AG04449 (cell line): ENCODE data around the gene MAX.
"Not testable (repeated sequence)": the region's sequence is repeated elsewhere in the genome, so short reads cannot be mapped to it uniquely, and the experiment has no call there.

Experiments used
- CTCF ChIA-PET: fragments of 350-600 bp; formaldehyde crosslinking; extraction: SDS; loops from one replicate; lab custom pipeline; 2021; ENCODE audit warnings: antibody characterized with exemption; lab: Yijun Ruan, JAX
- POLR2A ChIA-PET: fragments of 400-600, 350-600 bp; formaldehyde crosslinking; extraction: SDS; loops from one replicate; lab custom pipeline; 2020; ENCODE audit warnings: antibody characterized with exemption, inconsistent platforms; lab: Yijun Ruan, JAX
- DNase-seq: peaks from one replicate; pipeline ENCODE4 v3.0.0-alpha.2; 2010; ENCODE audit warnings: low read depth, low spot score
- H3K4me3 ChIP-seq: 2 replicates; pipeline ENCODE4 v1.5.1; 2011; ENCODE audit warnings: low read depth, mild to moderate bottlenecking, control low read depth, low read length
- TF ChIP-seq, protein P1 (sequence below): IDR thresholded peaks from one replicate; pipeline ENCODE4 v1.5.1; 2011; ENCODE audit warnings: mild to moderate bottlenecking, moderate library complexity, low read length, control low read depth, inconsistent platforms; ENCODE audit not compliant: insufficient read depth; ENCODE audit errors: missing control alignments

Gene MAX

DNA sequence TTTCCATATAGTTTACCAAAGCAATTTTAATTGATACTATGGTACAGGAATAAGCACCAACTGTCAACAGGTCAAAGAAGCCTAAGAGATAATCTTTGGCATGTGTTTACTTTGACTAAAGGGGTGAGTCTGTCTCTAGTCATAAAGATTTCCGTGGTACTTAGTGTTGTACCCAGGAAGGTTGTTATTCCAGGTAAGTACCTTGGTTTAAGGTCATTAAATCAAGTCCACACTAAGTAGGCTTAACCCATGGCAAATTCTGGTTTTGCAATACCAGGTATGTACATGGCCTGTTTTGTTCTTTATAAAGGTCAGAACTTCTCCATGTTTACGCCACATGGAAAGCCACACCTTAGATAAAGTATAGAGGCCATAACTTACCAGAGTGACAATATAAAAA, 10.0 kb downstream of the MAX start:
- TF ChIP-seq, protein P1, sequence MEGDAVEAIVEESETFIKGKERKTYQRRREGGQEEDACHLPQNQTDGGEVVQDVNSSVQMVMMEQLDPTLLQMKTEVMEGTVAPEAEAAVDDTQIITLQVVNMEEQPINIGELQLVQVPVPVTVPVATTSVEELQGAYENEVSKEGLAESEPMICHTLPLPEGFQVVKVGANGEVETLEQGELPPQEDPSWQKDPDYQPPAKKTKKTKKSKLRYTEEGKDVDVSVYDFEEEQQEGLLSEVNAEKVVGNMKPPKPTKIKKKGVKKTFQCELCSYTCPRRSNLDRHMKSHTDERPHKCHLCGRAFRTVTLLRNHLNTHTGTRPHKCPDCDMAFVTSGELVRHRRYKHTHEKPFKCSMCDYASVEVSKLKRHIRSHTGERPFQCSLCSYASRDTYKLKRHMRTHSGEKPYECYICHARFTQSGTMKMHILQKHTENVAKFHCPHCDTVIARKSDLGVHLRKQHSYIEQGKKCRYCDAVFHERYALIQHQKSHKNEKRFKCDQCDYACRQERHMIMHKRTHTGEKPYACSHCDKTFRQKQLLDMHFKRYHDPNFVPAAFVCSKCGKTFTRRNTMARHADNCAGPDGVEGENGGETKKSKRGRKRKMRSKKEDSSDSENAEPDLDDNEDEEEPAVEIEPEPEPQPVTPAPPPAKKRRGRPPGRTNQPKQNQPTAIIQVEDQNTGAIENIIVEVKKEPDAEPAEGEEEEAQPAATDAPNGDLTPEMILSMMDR: no peak
- ChIA-PET CTCF (interaction anchor here (1.2 kb wide), 1 partner anchor 10 kb away, joined by 4 read pairs; the partner anchor contains the start of gene MAX), POLR2A (no interaction called here)
- no peak for DNase-seq
- no peak overlapping the region for H3K4me3 ChIP-seq

DNA sequence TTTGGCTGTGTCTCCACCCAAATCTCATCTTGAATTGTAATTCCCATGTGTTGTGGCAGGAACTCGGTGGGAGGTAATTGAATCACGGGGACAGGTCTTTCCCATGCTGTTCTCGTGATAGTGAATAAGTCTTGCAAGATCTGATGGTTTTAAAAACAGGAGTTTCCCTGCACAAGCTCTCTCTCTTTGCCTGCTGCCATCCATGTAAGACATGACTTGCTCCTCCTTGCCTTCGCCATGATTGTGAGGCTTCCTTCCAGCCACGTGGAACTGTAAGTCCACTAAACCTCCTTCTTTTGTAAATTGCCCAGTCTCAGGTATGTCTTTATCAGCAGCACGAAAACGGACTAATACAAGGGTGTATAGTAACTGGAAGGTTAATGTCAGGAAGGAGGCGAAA, 14.5 kb downstream of the MAX start:
- POLR2A ChIA-PET, DNase-seq, CTCF ChIA-PET, H3K4me3 ChIP-seq: not testable (repeated sequence)

DNA sequence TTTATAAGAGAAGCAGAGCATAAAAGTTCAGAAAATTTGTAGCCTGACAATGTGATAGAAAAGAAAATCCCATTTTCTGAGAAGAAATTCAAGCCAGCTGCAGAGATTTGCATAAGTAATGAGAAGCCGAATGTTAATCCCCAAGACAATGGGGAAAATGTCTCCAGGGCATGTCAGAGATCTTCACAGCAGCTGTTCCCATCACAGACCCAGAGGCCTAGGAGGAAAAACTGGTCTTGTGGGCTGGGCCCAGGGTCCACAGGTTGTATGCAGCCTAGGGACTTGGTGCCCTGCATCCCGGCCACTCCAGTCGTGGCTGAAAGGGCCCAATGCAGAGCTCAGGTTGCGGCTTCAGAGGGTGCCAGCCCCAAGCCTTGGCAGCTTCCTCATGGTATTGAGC, 15.6 kb downstream of the MAX start:
- H3K4me3 ChIP-seq, CTCF ChIA-PET, DNase-seq: not testable (repeated sequence)
- POLR2A ChIA-PET: interaction anchor here (0.6 kb wide), 1 partner anchor 38 kb away, joined by 5 read pairs; no protein-coding TSS in a partner anchor

DNA sequence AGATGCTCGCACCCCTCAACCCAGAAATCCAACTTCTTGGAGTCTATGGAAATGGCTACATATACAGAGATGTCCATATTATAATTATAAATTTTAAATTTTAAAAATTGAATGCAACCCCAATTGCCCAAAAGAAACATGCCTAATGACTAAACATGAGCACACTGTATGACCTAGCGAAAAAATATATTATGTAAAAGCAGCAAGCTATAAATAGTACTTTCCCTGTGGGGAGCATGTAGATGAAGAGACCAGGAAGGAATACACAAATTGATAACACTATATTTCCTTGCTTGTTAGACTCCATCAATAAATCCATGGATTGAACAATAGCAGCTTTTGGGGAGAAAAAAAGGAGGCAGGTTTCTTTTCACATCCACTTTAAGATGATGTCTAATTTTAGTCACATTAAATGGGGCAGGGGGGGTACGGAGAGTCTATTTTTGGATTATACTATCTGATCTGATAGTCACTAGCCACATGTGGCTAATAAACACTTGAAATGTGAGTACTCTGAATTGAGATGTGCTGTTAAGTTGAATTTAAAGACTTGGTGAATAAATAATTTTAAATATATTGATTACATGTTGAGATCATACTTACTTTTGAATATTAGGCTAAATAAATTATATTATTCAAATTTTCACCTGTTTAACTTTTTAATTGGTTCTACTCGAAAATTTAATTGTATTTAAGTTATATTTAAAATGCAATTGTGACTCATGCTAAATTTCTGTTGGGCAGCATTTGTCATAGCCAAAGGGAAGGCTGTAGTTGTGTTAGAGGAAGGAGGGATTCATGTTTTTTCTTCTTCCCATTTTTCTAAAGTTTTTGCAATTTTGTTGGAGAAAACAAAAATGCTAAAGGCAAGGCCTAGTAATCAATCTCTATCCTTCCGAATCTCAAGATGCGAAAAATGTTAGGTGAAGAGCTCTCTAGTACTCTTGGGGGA, 17.5 kb downstream of the MAX start:
- no peak overlapping the region for H3K4me3 ChIP-seq
- TF ChIP-seq, protein P1: no peak
- CTCF ChIA-PET: interaction anchor here (0.6 kb wide), 1 partner anchor 182 kb away, joined by 3 read pairs; no protein-coding TSS in a partner anchor
- POLR2A ChIA-PET: no interaction called here
- no peak for DNase-seq

DNA sequence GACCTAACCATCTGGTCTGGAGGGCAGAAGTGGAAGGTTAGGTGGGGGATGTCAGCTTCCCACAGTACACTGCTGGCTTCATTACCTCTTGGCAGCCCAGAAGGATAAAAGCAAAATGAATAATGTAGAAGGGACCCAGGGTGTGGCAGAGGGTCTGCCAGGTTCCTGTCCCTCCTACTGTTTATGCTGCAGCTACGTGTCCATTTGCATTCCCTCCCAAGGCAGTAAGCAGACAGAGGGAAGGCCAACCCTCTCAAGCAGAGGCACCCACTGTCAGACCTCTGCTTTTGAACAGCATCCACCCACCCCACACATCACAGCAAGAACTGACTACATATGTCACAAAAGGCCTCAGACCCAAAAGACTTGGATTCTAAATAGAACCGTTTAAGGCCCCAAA, 19.4 kb downstream of the MAX start:
- TF ChIP-seq, protein P1: no peak
- H3K4me3 ChIP-seq: no peak overlapping the region
- CTCF ChIA-PET: interaction anchor here (1.8 kb wide), 1 partner anchor 11 kb away, joined by 7 read pairs; no protein-coding TSS in a partner anchor
- POLR2A ChIA-PET: interaction anchor here (0.6 kb wide), 1 partner anchor 94 kb away, joined by 3 read pairs; no protein-coding TSS in a partner anchor
- no peak for DNase-seq

DNA sequence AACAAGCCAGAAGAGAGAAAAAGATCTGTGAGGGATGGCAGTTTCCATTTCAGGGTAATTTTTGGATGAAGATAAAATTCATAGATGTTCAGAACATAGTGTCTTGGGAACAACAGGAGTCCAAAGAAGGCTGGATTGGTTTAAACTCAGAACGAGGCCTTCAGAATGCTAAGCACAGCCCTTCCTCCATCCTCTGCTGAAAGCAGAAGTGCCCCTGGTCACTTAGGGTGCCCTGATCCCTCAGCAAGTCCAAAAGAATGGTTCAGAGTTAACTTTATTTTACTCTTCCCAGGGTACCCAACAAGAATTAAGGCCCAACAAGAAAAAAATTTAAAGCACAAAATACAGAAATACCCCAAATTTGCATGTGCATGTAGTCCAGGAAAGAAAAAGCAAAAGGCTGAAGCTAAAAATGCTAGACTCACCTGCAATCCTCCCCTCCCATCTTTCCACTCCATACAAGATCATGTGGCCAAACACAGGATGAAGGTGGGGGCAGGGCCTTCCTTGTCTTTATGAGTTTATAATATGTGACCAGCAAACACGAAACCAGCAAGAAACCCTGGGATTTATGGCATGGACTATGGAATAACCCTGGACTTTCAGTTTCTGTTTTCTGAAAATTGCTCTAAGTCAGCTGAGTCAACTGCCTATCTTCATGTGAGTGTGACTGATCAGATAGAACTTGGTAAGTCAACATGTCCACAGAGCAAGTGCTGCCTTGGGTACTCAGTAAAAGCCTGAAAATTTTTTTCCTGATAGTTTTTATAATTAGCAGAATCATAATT, 21.2 kb downstream of the MAX start:
- no peak overlapping the region for H3K4me3 ChIP-seq
- ChIA-PET CTCF (no interaction called here), POLR2A (no interaction called here)
- TF ChIP-seq, protein P1: no peak
- DNase-seq: no peak

DNA sequence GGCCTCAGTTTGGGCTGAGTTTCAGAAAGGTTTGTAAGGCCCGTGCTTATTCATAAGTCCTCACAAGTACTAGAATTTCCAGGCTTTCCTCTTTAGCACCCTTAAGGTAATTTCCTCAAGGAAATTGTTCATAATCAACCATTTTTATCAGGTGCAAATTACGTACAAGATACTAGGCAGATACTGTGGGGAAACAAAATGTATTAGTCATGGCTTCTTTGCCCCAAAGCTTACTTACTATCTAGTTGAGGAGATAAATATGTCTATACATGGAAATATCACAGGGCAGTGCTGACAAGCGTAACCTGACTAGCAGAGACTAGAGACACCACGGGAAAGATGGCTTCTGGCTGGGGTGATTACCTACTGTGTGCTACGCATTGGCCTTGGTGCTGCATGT, 22.5 kb downstream of the MAX start:
- CTCF ChIA-PET: no interaction called here
- TF ChIP-seq, protein P1: no peak
- no peak overlapping the region for H3K4me3 ChIP-seq
- POLR2A ChIA-PET: no interaction called here
- DNase-seq: no peak
